ENCODE measurements around the gene HLCS.

The HLCS gene

DNA sequence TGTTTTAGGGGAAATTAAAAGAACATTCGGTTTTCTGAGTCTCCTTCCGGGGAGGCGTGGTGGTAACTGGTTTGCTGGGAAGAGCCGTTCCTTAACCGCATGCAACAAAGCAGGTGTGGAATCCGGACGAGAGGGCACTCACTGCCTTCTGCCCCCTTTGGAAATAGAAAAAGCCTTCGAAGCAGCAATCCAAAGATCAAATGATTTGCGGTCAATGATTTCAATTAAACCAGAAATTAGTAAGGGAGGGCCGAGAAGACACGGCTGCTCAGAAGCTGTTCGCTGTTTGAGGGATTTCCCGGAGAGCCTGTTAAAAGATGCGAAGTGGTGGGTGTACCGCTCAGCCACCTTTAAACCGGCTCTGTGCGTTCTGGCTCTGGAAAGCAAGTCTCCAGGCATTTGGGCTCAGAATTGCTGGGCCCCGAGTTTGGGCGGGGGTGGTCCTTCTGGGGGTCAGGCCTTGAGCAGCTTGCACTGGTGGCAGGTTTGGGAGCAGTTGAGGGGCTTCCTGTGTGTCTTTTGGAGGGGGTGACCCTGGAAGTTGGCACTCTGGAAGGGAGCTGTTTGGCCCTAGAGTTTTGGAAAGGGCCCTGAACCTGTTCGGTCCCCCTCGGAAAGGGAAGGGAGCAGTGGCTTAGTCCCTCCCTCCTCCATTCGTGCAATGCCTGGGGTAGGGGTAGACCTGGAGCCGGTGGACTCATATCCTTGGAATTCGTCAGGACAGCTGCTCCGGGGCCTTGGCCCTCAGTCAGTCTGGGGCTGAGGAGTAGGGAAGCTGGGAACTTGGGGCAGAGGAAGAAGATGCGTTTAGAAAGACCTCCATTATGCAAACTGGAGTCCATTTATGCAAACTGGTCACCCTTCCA lies 264.5 kb downstream of the HLCS start:
- no peak overlapping the region for H3K4me3 ChIP-seq (ENCODE audit: low read depth, low read length)
- peaks cover 99% of the 10 kb centered on the region for H3K27me3 ChIP-seq (ENCODE audit: insufficient read depth, low read length)
- H3K79me2 ChIP-seq (ENCODE audit: control insufficient read depth, insufficient read depth, low read length, unreplicated experiment): no peaks in the 10 kb centered on the region
- no peak overlapping the region for H2AFZ ChIP-seq (ENCODE audit: low read length, unreplicated experiment)
- no peak overlapping the region for H3K27ac ChIP-seq (ENCODE audit: low read depth, low read length)
- no peaks in the 10 kb centered on the region for H3K36me3 ChIP-seq (ENCODE audit: insufficient read depth, low read length)
- peaks cover 5% of the 10 kb centered on the region for H3K4me1 ChIP-seq (ENCODE audit: control insufficient read depth, insufficient read depth, low read length, unreplicated experiment)

DNA sequence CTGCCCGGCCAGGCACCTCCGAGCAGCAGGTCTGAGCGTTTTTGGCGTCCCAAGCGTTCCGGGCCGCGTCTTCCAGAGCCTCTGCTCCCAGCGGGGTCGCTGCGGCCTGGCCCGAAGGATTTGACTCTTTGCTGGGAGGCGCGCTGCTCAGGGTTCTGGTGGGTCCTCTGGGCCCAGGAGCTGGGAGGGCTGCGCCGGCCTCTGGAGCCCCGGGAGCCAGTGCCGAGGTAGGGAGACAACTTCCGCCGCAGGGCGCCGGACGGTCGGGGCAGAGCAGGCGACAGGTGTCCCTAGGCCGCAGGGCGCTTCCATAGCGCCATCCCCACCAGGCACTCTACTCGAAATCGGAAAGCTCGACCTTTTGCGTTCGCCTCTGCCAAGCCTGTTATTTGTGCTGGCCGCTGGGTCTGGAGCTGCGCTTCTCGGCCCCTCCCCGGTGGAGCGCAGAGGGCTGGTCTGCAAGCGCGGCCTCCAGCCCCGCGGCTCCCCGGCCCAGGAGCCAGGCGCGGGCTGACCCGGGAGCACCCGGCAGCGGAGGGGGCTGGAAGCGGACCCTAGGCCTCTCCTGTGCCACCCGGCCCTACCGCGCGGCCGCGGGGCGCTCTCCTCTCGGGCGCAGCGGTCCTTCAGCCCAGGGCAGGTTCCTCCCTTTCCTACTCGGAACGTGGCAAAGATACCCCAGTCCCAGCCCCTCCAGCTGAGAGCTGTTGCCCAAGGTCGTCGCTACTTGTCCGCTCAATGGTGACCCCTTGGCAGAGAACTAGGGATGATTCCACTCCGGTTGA lies 265.3 kb downstream of the HLCS start:
- peak overlapping the region; percentile 70; the same call in 1 of the 2 replicates for H3K4me3 ChIP-seq (ENCODE audit: low read depth, low read length)
- no peak overlapping the region for H3K27ac ChIP-seq (ENCODE audit: low read depth, low read length)
- no peaks in the 10 kb centered on the region for H3K36me3 ChIP-seq (ENCODE audit: insufficient read depth, low read length)
- no peak overlapping the region for H2AFZ ChIP-seq (ENCODE audit: low read length, unreplicated experiment)
- no peaks in the 10 kb centered on the region for H3K79me2 ChIP-seq (ENCODE audit: control insufficient read depth, insufficient read depth, low read length, unreplicated experiment)
- peaks cover 5% of the 10 kb centered on the region for H3K4me1 ChIP-seq (ENCODE audit: control insufficient read depth, insufficient read depth, low read length, unreplicated experiment)
- H3K27me3 ChIP-seq (ENCODE audit: insufficient read depth, low read length): peaks cover 99% of the 10 kb centered on the region
